ENCODE data around the gene CDK1.
"Not testable (repeated sequence)": the region's sequence is repeated elsewhere in the genome, so short reads cannot be mapped to it uniquely, and the experiment has no call there.

Gene CDK1

DNA sequence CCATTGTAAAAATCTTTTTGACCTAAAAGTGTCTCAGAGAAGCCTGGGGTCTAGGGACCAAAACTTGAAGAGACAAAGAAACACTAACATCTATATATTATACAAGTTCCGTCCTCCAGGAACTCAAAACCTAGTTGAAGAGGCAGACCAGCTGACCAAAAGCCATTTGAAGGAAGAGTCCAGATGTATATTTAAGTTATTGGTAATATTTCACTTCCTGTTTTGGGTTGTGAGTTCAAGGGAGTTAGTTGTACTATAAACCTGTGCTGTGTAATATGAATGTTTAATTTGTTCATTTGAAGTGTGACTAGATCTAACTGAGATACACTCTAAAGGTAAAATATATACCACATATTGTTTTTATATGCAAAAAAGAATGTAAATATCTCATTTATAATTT lies 45.0 kb downstream of the CDK1 start:
- no peak for TF ChIP-seq JUND (IDR thresholded peaks at IDR 0.05; ENCODE audit: low read depth)
- no peak for DNase-seq (ENCODE audit: low read depth in 1 of 2, low spot score in 1 of 2)
- in situ Hi-C loops (cut with HindIII; ENCODE audit: low pct_unique_long_range_greater_than_20kb, low sequenced_read_pairs) = no loop called here

DNA sequence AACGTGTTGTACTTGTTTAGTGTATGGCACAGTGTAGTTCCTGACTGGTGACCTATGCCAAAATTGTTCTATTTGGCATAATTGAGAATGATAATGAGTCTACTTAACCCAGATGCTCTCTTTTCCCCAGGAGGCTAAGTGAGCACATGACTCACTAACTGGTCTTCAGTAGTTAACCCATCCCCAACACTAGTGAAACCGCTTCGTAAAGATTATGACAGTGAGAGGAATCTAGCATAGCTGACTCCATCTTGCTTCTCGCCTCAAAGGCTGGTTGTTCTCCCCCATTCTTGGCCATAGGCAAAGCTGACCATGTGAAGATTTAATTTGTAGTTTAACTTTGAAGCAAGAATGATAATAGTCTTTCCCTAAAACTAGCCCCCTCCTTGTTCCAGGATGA lies 47.2 kb downstream of the CDK1 start:
- TF ChIP-seq JUND (IDR thresholded peaks at IDR 0.05; ENCODE audit: low read depth) = no peak
- DNase-seq (ENCODE audit: low read depth in 1 of 2, low spot score in 1 of 2) = no peak
- in situ Hi-C loops (cut with HindIII; ENCODE audit: low pct_unique_long_range_greater_than_20kb, low sequenced_read_pairs) = no loop called here

DNA sequence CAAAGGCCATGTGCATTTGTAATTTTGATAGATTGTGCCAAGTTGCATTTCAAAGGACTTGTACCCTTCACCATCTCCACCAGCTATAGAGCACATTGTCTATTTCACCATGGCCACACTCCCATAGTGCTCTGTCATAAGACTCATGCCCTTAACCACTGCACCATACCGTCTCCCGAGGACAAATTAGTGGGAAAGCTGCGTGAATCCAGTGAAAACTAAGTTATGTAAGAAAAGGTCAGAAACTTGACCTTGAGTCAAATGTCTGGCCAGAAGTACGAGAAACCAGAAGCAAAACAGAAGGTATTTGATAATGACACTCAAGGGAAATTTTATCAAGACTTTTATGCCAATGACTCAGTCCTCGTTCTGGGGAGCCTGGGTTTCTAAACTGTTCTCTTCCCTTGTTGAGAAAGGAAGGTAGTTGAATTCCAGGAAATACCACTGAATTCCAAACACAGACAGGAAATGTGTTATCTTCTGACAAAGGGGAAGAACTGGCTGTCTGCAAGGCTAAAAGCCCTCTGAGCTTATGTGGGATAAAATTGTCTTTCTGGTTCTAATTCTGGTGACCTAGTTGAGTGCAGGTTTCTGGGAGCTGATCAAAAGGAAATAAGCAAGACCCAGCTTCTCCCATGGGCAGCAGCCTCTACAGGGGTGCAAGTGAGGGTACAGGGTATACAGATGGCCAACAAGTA lies 49.7 kb downstream of the CDK1 start:
- no peak for TF ChIP-seq JUND (IDR thresholded peaks at IDR 0.05; ENCODE audit: low read depth)
- in situ Hi-C loops (cut with HindIII; ENCODE audit: low pct_unique_long_range_greater_than_20kb, low sequenced_read_pairs) = no loop called here
- DNase-seq (ENCODE audit: low read depth in 1 of 2, low spot score in 1 of 2) = no peak

DNA sequence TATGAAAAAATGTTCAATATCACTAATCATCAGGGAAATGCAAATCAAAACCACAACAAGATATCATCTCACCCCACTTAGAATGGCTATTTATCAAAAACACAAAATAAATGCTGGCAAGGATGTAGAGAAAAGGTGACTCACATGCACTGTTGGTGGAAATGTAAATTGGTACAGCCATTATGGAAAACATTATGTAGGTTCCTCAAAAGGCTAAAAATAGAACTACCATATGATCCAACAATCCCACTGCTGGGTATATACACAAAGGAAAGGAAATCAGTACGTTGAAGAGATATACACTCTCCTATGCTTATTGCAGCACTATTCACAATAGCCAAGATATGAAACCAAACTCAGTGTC lies 50.2 kb downstream of the CDK1 start:
- in situ Hi-C loops (cut with HindIII; ENCODE audit: low pct_unique_long_range_greater_than_20kb, low sequenced_read_pairs) = no loop called here
- DNase-seq (ENCODE audit: low read depth in 1 of 2, low spot score in 1 of 2) = no peak
- TF ChIP-seq JUND (IDR thresholded peaks at IDR 0.05; ENCODE audit: low read depth) = no peak

DNA sequence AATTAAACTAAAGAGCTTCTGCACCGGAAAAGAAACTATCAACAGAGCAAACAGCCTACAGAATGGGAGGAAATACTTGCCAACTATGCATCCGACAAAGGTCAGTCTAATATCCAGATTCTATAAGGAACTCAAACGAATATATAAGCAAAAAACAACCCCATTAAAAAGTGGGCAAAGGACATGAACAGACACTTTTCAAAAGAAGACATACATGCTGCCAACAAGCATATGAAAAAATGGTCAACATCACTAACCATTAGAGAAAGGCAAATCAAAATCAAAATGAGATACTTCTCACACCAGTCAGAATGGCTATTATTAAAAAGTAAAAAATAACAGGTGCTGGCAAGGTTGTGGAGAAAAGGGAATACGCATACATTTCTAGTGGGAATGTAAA lies 53.9 kb downstream of the CDK1 start:
- in situ Hi-C loops (cut with HindIII; ENCODE audit: low pct_unique_long_range_greater_than_20kb, low sequenced_read_pairs); DNase-seq (ENCODE audit: low read depth in 1 of 2, low spot score in 1 of 2): not testable (repeated sequence)

DNA sequence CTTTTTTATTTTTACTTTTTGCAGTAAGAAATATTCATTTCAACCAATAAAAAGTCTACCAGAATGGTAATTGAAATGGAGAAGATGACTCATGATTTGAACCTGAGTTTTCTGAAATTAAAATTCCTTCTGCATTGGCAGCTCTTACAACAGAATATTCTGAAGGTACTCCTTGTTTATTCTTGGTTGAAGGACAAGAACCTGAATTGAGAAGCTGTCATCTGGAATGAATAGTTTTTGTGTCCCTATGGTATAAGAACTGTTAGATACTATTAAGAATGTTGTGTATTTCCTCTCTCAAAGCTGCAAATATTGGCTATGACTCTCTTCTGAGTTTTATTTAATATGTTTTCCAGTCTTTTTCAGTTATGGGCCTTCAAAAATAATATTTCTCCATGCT lies 56.1 kb downstream of the CDK1 start:
- TF ChIP-seq JUND (IDR thresholded peaks at IDR 0.05; ENCODE audit: low read depth) = no peak
- no peak for DNase-seq (ENCODE audit: low read depth in 1 of 2, low spot score in 1 of 2)
- in situ Hi-C loops (cut with HindIII; ENCODE audit: low pct_unique_long_range_greater_than_20kb, low sequenced_read_pairs) = no loop called here

DNA sequence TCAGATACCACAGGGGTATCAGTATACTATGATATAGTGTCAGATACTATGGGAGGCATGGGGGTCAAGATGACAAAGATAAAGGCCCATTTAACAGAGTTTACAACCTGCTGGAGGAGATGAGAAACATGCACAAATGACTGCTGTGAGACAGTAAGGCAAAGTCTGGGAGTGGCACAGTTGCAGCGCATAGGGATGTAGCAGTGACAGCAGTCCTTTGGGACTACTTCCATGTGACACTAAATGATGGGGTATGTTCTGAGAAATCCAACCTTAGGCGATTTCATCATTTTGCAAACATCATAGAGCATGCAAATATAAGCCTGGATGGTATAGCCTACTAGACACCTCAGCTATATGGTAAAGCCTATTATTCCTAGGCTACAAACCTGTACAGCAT lies 56.8 kb downstream of the CDK1 start:
- in situ Hi-C loops (cut with HindIII; ENCODE audit: low pct_unique_long_range_greater_than_20kb, low sequenced_read_pairs) = no loop called here
- no peak for TF ChIP-seq JUND (IDR thresholded peaks at IDR 0.05; ENCODE audit: low read depth)
- DNase-seq (ENCODE audit: low read depth in 1 of 2, low spot score in 1 of 2) = no peak

DNA sequence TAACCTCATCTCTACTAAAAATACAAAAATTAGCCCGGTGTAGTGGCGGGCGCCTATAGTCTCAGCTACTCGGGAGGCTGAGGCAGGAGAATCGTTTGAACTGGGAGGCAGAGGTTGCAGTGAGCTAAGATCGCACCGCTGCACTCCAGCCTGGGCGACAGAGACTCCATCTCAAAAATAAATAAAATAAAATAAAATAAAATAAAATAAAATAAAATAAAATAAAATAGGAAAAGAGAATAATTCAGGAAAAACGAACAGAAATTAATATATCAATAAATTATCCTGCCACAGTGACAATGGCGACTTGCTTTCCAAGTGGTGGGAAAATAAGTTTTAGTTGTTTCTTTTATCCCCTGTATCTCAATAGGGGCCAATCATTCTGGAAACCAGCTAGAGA lies 62.9 kb downstream of the CDK1 start:
- in situ Hi-C loops (cut with HindIII; ENCODE audit: low pct_unique_long_range_greater_than_20kb, low sequenced_read_pairs); DNase-seq (ENCODE audit: low read depth in 1 of 2, low spot score in 1 of 2): not testable (repeated sequence)

DNA sequence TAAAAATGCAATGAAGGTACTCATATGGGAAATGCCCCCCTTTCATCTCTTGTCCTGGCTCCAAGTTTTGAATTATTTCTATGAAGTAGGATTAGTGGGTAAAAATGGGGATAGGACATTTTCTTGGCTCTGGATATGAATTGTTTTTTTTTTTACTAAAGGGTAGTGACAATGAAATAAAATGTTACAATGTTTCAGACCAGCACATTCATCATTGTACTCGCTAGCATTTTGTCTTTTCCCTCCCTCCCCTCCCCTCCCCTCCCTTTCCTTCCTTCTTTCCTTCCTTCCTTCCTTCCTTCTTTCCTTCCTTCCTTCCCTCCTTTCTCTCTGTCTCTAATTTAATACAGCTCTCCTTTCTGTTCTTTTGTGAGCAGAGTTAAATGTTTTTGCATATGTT lies 64.4 kb downstream of the CDK1 start:
- in situ Hi-C loops (cut with HindIII; ENCODE audit: low pct_unique_long_range_greater_than_20kb, low sequenced_read_pairs) = no loop called here
- no peak for TF ChIP-seq JUND (IDR thresholded peaks at IDR 0.05; ENCODE audit: low read depth)
- DNase-seq (ENCODE audit: low read depth in 1 of 2, low spot score in 1 of 2) = no peak

All from T47D (cell line).